GM12875 (cell line): Measurements from ENCODE around the gene PBX3.

Source experiments
- H3K4me3 ChIP-seq: one replicate; pipeline ENCODE4 v1.5.1; 2011; ENCODE audit warnings: low read depth, low read length, control low read depth
- TF ChIP-seq, protein P1 (sequence below): IDR thresholded peaks from 2 replicates; pipeline ENCODE4 v1.5.1; 2011; ENCODE audit warnings: low read depth, mild to moderate bottlenecking, control low read depth, inconsistent platforms, low read length, moderate library complexity, borderline replicate concordance; ENCODE audit not compliant: insufficient read depth

The PBX3 gene

DNA sequence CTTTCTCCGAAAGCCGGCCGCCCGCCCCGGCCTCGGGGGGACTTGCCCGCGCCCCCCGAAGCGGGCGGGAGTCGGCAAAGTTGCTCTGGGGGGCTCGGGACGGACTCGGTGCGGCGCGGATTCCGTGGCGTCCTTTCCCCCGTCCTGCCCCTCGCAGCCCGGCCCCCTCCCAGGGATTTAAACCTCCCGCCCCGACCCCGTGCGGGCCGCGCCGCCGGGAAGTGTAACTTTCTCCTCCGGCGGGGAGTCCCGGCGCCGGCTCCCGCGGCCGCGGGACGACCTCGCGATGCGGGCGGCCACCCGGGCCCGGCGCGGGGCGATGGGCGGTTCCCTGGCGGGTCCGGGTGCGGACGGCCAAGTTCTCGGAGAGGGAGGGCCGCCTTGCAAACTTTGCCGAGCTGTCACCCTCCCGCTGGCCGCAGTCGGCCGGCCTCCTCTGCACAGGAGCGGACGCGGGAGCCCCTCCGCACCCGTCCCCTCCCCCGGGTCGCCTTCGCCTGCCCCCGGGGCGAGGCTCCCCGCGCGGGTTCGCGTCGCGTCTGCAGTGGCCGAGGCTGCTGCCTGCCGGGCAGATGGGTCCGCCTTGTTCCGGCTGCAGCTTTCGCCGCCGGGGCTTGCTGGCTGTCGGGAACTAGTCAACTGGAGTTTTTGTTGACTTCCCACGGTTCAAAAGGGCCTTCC is 732 bp downstream of the PBX3 start:
- TF ChIP-seq, protein P1, sequence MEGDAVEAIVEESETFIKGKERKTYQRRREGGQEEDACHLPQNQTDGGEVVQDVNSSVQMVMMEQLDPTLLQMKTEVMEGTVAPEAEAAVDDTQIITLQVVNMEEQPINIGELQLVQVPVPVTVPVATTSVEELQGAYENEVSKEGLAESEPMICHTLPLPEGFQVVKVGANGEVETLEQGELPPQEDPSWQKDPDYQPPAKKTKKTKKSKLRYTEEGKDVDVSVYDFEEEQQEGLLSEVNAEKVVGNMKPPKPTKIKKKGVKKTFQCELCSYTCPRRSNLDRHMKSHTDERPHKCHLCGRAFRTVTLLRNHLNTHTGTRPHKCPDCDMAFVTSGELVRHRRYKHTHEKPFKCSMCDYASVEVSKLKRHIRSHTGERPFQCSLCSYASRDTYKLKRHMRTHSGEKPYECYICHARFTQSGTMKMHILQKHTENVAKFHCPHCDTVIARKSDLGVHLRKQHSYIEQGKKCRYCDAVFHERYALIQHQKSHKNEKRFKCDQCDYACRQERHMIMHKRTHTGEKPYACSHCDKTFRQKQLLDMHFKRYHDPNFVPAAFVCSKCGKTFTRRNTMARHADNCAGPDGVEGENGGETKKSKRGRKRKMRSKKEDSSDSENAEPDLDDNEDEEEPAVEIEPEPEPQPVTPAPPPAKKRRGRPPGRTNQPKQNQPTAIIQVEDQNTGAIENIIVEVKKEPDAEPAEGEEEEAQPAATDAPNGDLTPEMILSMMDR: no peak
- peak overlapping the region; percentile 74 for H3K4me3 ChIP-seq

DNA sequence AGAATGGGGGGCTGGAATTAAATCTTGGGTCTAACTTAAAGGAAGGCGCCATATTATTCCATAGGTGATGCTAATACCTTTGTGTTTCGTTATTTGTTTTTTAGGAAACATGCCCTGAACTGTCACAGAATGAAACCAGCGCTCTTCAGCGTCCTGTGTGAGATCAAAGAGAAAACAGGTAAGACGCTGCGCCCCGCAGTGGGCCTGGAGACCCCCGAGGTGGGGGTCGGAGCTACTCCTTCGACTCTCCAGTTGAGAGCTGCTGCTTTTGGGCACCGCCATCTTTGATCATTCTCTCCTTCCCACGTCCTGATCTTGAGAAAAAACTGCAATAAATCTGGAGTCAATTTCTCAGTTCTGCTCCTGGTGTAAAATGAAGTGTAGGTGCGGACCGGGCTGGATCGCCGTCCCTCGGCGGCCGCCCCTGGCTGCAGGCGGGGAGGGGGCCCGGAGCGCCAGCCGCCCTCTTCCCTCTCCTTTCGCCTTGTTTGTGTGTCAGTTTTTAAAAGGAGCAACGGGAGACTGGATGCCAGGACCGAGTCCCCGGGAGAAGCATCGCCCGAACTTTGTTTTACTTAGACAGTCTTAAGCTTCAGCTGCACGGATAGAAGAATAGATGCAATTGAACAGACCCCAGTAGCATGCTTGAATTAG is 1.4 kb downstream of the PBX3 start:
- peak overlapping the region; percentile 74 for H3K4me3 ChIP-seq
- TF ChIP-seq, protein P1: no peak

DNA sequence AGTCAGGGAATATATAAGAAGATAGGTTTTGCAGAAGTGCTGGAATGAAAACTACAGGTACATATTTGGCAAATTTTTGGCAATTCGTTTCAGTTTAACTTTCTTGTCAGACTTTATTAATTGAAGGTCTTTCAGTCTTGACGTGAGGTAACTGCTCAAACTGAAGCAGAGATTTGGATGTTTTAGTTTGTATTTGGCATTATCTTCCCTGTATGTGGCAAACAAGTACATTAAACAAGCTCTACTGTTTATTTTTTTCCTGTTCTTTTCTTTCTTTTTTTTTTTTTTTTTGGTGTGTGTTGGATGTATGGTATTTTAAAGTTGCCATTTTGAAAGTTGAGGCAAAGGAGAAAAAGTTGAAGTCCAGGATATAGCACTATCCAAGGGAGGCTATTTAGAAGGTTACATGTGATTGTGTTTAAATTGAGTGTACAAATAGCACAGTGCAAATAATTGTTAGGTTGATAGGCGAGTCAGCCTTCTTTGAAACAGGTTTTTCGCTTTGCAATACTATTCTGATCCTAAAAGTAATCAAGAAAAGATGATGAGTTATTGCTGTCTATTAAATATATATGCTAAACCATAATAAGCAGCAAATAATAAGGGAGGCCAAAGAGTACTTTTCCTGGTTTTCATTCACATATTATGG is 2.2 kb downstream of the PBX3 start:
- TF ChIP-seq, protein P1: no peak
- H3K4me3 ChIP-seq: no peak overlapping the region

DNA sequence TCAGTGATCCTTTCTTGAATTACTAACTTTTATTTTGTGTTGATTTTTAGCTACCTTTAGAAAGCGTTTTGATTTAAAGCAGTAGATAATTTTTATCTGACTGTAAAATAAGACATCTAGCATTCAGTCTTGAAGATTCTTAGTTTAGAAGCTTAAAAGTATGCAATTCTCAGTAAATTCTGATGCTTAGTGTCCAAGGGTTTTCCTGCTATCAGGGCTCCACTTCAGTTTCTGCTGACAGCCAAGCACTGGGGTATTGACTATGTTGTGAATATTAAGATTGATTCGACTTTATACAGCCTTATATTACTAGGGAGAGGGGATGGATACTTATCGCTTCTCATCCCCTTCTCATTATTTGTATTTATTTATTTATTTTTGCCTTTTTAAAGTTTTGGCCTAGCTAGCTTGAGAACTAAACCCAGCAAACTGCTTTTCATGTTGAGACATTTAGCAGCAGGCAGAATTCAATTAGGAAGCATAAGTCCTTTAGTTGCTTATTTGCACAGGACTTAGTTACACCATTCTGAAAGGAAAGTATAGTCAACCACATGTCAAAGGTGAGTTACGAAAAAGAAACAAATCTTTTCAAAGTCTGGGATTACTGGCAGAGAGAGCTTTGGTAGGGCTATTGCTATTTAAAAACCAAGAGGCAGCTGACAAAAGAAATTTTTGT is 2.9 kb downstream of the PBX3 start:
- TF ChIP-seq, protein P1: no peak
- H3K4me3 ChIP-seq: no peak overlapping the region

DNA sequence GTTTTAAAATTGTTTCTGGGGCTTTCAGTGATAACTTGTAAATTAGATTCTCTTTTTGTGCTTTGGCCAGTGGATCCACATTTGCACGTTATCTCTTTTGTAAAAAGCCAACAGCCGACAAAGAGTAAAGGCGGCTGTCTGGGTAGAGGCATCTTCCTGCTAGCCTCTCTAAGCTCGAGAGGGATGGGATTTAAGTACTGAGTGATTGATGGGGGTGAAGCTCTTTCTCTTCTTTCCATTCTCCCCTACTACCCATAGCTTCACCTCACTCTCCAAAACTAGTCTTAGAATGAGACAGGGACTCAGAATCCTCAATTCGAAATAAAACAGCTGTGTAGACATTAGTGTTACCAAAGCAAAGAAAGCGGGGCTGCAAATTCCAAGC is 3.4 kb downstream of the PBX3 start:
- TF ChIP-seq, protein P1: no peak
- H3K4me3 ChIP-seq: no peak overlapping the region

DNA sequence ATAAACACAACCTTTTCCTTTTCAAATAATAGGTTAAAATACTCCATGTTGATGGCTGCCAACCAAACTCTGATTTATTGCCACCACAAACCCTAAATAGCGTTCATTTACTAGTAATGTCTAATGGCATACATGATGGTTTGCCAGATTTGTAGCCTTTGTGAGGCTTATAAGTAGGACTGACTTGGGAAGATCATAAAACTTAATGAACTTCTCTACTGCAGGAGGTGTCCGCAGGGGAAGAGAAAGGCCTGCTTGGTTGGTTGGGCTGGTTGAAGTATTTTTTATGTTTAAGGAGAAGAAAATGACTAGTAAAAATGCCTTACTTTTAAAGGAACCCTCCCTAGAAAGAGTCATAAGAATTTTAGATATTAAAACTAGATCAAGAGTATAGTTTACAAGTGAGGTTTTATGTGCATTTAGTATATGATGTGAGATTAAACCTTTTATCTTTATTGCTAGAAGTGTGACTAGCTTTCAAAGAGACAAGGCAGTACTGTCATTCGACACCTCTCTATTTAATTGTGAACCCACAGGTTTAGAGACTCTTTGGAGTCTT is 5.0 kb downstream of the PBX3 start:
- TF ChIP-seq, protein P1: no peak
- no peak overlapping the region for H3K4me3 ChIP-seq
